HepG2 (cell line): ENCODE measurements around the gene CRIP1. TPM values are rescaled to one million over a fixed set of nuclear protein-coding genes. Genes with fewer than 3 reads are reported as not detected.

ENCODE experiments used
- ATAC-seq: fragments of 200-7000 bp; cut with Tn5 transposase; 3 replicates; pipeline ENCODE4 v1.9.1; 2020; ENCODE audit warnings: mild to moderate bottlenecking, moderate library complexity
- BruUV-seq: library from RNA; stranded (reverse); fragments of 400-500 nt; replicated peaks from 2 replicates; lab custom pipeline; 2021; lab: Mats Ljungman, UMichigan
- CTCF ChIA-PET: fragments of 300-600 bp; formaldehyde crosslinking; extraction: SDS; loops from one replicate; lab custom pipeline; 2021; ENCODE audit warnings: low total read pairs, inconsistent platforms, low intra/inter-chr PET ratio; lab: Yijun Ruan, JAX
- POLR2A ChIA-PET: fragments of 350-600 bp; sonication (Branson Sonifier 250); formaldehyde crosslinking; loops from one replicate; lab custom pipeline; 2020; ENCODE audit warnings: antibody characterized with exemption, inconsistent platforms; lab: Yijun Ruan, JAX
- DNase-seq: peaks from one replicate; pipeline ENCODE4 v3.0.0-alpha.2; 2015; ENCODE audit warnings: low spot score
- FAIRE-seq: peaks from 3 replicates; lab custom pipeline; 2011; peaks lifted over from hg19 to GRCh38; lab: Jason Lieb, UNC
- H2AFZ ChIP-seq: one replicate; pipeline ENCODE4 v1.6.1; 2011; ENCODE audit warnings: low read length, inconsistent platforms
- H3K27ac ChIP-seq: fragments of 300-600 bp; 3 replicates; pipeline ENCODE4 v1.8.0; 2011; ENCODE audit warnings: mixed run types, mild to moderate bottlenecking, mixed read lengths, low read length, inconsistent platforms; ENCODE audit not compliant: insufficient read depth; ENCODE audit errors: extremely low read length
- H3K27me3 ChIP-seq, 2 experiments: fragments of 200-600 bp in 1 of 2; 2 replicates in 1 of 2; 3 replicates in 1 of 2; pipeline versions ENCODE4 v1.6.0 to v1.8.0; 2011; ENCODE audit warnings: low read length in 2 of 2, mild to moderate bottlenecking in 2 of 2, moderate library complexity in 2 of 2, inconsistent platforms in 1 of 2; ENCODE audit not compliant: insufficient read depth in 2 of 2, control insufficient read depth in 1 of 2
- H3K36me3 ChIP-seq, 2 experiments: fragments of 200-600 bp in 1 of 2; replicated peaks in 1 of 2; 2 replicates in 1 of 2; 3 replicates in 1 of 2; pipeline versions ENCODE4 v1.5.1 to v1.8.0; 2011; ENCODE audit warnings: low read length in 2 of 2, inconsistent platforms in 1 of 2; ENCODE audit not compliant: insufficient read depth in 2 of 2, control insufficient read depth in 1 of 2
- H3K4me1 ChIP-seq: 2 replicates; pipeline ENCODE4 v1.5.1; 2012; ENCODE audit warnings: low read length, inconsistent platforms; ENCODE audit not compliant: insufficient read depth
- H3K4me2 ChIP-seq: 2 replicates; pipeline ENCODE4 v1.6.0; 2011; ENCODE audit warnings: low read depth, low read length, inconsistent platforms
- H3K4me3 ChIP-seq, 3 experiments: fragments of 200-600 bp in 1 of 3; sonication (generic), shearing (Covaris generic) in 1 of 3; replicated peaks in 1 of 3; 2 replicates each; pipeline ENCODE4 v1.5.1; 2011 to 2016; ENCODE audit warnings: low read length in 3 of 3, inconsistent platforms in 2 of 3, low read depth in 2 of 3, mild to moderate bottlenecking in 2 of 3, control low read depth in 1 of 3, mixed read lengths in 1 of 3; ENCODE audit not compliant: insufficient read depth in 1 of 3
- H3K79me2 ChIP-seq: one replicate; pipeline ENCODE4 v1.6.1; 2011; ENCODE audit warnings: low read length, inconsistent platforms; ENCODE audit not compliant: insufficient read depth
- H3K9ac ChIP-seq: 2 replicates; pipeline ENCODE4 v1.6.0; 2011; ENCODE audit warnings: mild to moderate bottlenecking, low read depth, low read length, inconsistent platforms; ENCODE audit not compliant: insufficient read depth
- H3K9me3 ChIP-seq: 2 replicates; pipeline ENCODE4 v1.5.1; 2012; ENCODE audit warnings: mild to moderate bottlenecking, low read length
- H4K20me1 ChIP-seq: 2 replicates; pipeline ENCODE4 v1.6.0; 2011; ENCODE audit warnings: inconsistent platforms, mild to moderate bottlenecking, low read length, moderate library complexity; ENCODE audit not compliant: insufficient read depth
- CTCF ChIP-seq: sonication (generic); formaldehyde crosslinking; IDR thresholded peaks from 2 replicates; pipeline ENCODE4 v1.5.0; 2020; ENCODE audit warnings: mild to moderate bottlenecking, missing genetic modification reagents, moderate library complexity
- ISX ChIP-seq: sonication (generic); formaldehyde crosslinking; conservative IDR thresholded peaks from 2 replicates; pipeline ENCODE4 v1.5.0; 2020; ENCODE audit warnings: missing genetic modification reagents
- MAFG ChIP-seq: sonication (generic); formaldehyde crosslinking; IDR thresholded peaks from 2 replicates; pipeline ENCODE4 v1.5.1; 2020; ENCODE audit warnings: mild to moderate bottlenecking, missing genetic modification reagents
- MED13 ChIP-seq: sonication (generic); formaldehyde crosslinking; IDR thresholded peaks from 2 replicates; pipeline ENCODE4 v1.5.0; 2020; ENCODE audit warnings: missing genetic modification reagents
- MTA3 ChIP-seq: sonication (generic); formaldehyde crosslinking; IDR thresholded peaks from 2 replicates; pipeline ENCODE4 v1.4.0; 2020; ENCODE audit warnings: missing genetic modification reagents
- SOX13 ChIP-seq, 3 experiments: fragments of 450-650 bp in 1 of 3; sonication (generic) in 1 of 3; formaldehyde crosslinking in 1 of 3; IDR thresholded peaks in 2 of 3; conservative IDR thresholded peaks in 1 of 3; 2 replicates each; pipeline versions ENCODE4 v1.5.0 to v1.6.1; 2016 to 2020; ENCODE audit warnings: antibody characterized with exemption in 1 of 3, mild to moderate bottlenecking in 1 of 3, missing compliant biosample characterization in 1 of 3, missing genetic modification reagents in 1 of 3, moderate library complexity in 1 of 3
- ZNF556 ChIP-seq: sonication (generic); formaldehyde crosslinking; IDR thresholded peaks from 2 replicates; pipeline ENCODE4 v1.4.0; 2020; ENCODE audit warnings: mild to moderate bottlenecking, missing genetic modification reagents, borderline replicate concordance
- ZNF567 ChIP-seq: sonication (generic); formaldehyde crosslinking; IDR thresholded peaks from 2 replicates; pipeline ENCODE4 v1.8.1; 2023; ENCODE audit warnings: mild to moderate bottlenecking, missing genetic modification reagents, borderline replicate concordance
- ZNF614 ChIP-seq: IDR thresholded peaks from 2 replicates; pipeline ENCODE4 v1.6.1; 2018; ENCODE audit warnings: missing biosample characterization, missing genetic modification reagents, inconsistent platforms, borderline replicate concordance
- ZNF775 ChIP-seq: sonication (generic); formaldehyde crosslinking; IDR thresholded peaks from 2 replicates; pipeline ENCODE4 v1.4.0; 2020; ENCODE audit warnings: missing genetic modification reagents, mild to moderate bottlenecking, moderate library complexity, borderline replicate concordance
- WGBS: methylation state at CpG from one replicate; pipeline ENCODE4 v1.1.6; 2017; ENCODE audit warnings: low lambda C conversion rate; 5-methylcytosine and 5-hydroxymethylcytosine counted together
- in situ Hi-C: cut with HindIII; loops from 2 replicates; pipeline ENCODE4 v1.10.0; 2017; ENCODE audit warnings: low pct_unique_long_range_greater_than_20kb; ENCODE audit not compliant: extremely low pct_ligation_motif_present
- intact Hi-C: fragments of 100-400 bp; cut with micrococcal nuclease; formaldehyde crosslinking; loops from one replicate; pipeline ENCODE4 v1.10.0; 2022; ENCODE audit not compliant: unreplicated experiment
- polyA plus RNA-seq, 8 experiments: library from polyadenylated mRNA; depleted of rRNA in 3 of 8; stranded (reverse) in 7 of 8; unstranded in 1 of 8; fragments of >200 nt; fragmentation: Illumina TruSeq in 4 of 8; extraction: Trizol in 4 of 8; gene quantifications; 2 replicates each; pipeline versions ENCODE4 v1.2.1 to v1.2.3, GENCODE V29; 2011 to 2016; ENCODE audit warnings: low read depth in 4 of 8, missing spikeins in 1 of 8, mixed read lengths in 1 of 8; ENCODE audit not compliant: insufficient read depth in 1 of 8
- total RNA-seq, 5 experiments: library from RNA; depleted of rRNA; stranded (reverse); fragments of >200 nt; fragmentation: Illumina TruSeq; extraction: Trizol; gene quantifications; 2 replicates each; pipeline ENCODE4 v1.2.3, GENCODE V29; 2016; ENCODE audit warnings: low read depth in 1 of 5
- TF ChIP-seq, protein P1 (sequence below): sonication (generic); formaldehyde crosslinking; IDR thresholded peaks from 2 replicates; pipeline ENCODE4 v1.8.0; 2022; ENCODE audit warnings: mild to moderate bottlenecking, missing genetic modification reagents; ENCODE audit not compliant: insufficient replicate concordance
- TF ChIP-seq, protein P2 (sequence below): sonication (generic); formaldehyde crosslinking; IDR thresholded peaks from 2 replicates; pipeline ENCODE4 v1.4.0; 2020; ENCODE audit warnings: missing genetic modification reagents

Gene CRIP1
- total and polyA plus RNA-seq, 2 of the 13 experiments (the other 11 are each of a cell fraction or from before 2014, with no cell fraction given) = 53.9 to 59.5 TPM

DNA sequence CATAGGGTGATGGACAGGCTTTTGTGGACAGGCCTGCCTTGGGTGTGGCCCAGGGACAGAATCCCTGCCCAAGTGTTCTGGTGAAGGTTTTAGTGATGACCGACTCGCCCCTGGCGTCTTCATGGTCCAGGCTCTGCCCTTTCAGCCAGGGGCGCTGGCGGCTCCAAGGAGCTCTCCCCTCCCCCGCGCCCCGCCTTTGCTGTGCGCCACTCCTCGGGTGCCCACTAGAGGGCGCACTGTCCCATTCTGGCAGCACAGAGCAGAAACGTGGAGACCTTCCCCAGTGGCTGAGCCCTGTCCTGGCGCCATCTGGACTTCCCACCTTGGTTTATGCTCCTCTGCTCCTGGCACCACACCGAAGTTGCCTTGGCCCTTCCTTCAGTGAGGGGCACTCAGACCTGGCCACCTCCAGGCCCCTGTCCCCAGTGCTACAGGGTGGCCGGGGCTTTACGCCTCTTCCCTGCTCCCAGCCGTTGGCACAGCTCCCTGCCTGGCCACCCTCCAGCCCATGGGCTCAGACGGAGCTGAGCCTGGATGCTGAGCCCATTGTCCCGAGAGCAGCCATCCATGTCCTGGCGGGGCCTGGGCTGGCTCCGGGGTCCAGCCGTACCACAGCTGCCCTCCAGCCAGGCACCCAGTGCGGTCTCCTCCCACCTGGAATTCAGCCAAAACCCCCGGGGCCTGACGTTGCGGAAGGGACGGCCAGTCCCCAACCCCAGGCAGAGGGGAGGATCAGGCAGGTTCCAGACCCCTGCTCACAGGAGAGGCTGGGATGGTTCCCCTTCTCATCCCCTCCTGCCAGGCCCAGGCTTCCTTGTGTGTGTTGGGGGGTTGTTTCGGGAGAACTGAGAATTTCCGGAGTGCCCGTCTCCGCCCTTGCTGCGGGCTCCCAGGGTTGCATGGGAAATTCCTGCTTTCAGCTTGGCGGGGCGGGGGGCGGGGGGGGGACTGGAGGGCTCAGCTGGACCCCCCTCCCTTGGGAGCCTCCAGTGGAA is 5.6 kb upstream of the CRIP1 start:
- peak; percentile 72 for FAIRE-seq
- TF ChIP-seq ZNF567 (CRISPR knock-in tag) = 0 out of 2 replicates have a peak, but pooled peaks have one; percentile 48
- TF ChIP-seq CTCF (CRISPR knock-in tag) = peak; percentile 99
- no peak for TF ChIP-seq ZNF775 (CRISPR knock-in tag)
- no peak for TF ChIP-seq MTA3 (CRISPR knock-in tag)
- no peak for TF ChIP-seq MED13 (CRISPR knock-in tag)
- TF ChIP-seq ZNF614 = no peak; the same call in 1 of the 2 replicates
- no peak for TF ChIP-seq ZNF556
- TF ChIP-seq MAFG (CRISPR knock-in tag) = no peak
- TF ChIP-seq, protein P1, sequence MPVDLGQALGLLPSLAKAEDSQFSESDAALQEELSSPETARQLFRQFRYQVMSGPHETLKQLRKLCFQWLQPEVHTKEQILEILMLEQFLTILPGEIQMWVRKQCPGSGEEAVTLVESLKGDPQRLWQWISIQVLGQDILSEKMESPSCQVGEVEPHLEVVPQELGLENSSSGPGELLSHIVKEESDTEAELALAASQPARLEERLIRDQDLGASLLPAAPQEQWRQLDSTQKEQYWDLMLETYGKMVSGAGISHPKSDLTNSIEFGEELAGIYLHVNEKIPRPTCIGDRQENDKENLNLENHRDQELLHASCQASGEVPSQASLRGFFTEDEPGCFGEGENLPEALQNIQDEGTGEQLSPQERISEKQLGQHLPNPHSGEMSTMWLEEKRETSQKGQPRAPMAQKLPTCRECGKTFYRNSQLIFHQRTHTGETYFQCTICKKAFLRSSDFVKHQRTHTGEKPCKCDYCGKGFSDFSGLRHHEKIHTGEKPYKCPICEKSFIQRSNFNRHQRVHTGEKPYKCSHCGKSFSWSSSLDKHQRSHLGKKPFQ (CRISPR knock-in tag) = no peak
- no peak for TF ChIP-seq ISX (CRISPR knock-in tag)
- TF ChIP-seq, protein P2, sequence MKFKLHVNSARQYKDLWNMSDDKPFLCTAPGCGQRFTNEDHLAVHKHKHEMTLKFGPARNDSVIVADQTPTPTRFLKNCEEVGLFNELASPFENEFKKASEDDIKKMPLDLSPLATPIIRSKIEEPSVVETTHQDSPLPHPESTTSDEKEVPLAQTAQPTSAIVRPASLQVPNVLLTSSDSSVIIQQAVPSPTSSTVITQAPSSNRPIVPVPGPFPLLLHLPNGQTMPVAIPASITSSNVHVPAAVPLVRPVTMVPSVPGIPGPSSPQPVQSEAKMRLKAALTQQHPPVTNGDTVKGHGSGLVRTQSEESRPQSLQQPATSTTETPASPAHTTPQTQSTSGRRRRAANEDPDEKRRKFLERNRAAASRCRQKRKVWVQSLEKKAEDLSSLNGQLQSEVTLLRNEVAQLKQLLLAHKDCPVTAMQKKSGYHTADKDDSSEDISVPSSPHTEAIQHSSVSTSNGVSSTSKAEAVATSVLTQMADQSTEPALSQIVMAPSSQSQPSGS (CRISPR knock-in tag) = no peak
- no peak for TF ChIP-seq SOX13 (IDR thresholded peaks at IDR 0.05)
- no peak for TF ChIP-seq SOX13 (CRISPR knock-in tag; conservative IDR thresholded peaks at IDR 0.05 in 1 of 2, IDR thresholded peaks at IDR 0.05 in 1 of 2)

More for the DNA sequence above, 5.6 kb upstream of the CRIP1 start:
- POLR2A ChIA-PET = interaction anchor here (1.0 to 2.4 kb wide), 5 partner anchors 9 to 180 kb away, joined by 3 to 10 read pairs (median 7); partner anchors contain the start of genes BRF1 and TEX22
- Histone ChIP-seq H3K36me3 (no peaks in the 10 kb centered on the region), H3K4me2 (peak overlapping the region; percentile 100), H4K20me1 (no peaks in the 10 kb centered on the region), H3K27me3 (peaks cover 2 to 32% of the 10 kb centered on the region in 2 experiments; a peak in 4 of 5 replicates), H3K4me1 (peaks cover 67% of the 10 kb centered on the region), H2AFZ (no peak overlapping the region), H3K9ac (peak overlapping the region; percentile 99), H3K4me3 (peak overlapping the region; percentile 53 to 82 (median 61)), H3K79me2 (no peaks in the 10 kb centered on the region), H3K9me3 (no peaks in the 10 kb centered on the region), H3K27ac (peak overlapping the region; percentile 83)
- BruUV-seq = no TSS peak
- WGBS = 7% methylated on average over 12 of the region's 35 CpGs
- peak; percentile 67 for DNase-seq
- intact Hi-C loops = loop anchor here (2.0 kb wide), 1 partner anchor 48 kb away; no protein-coding TSS in a partner anchor
- CTCF ChIA-PET = interaction anchor here (1.3 to 2.5 kb wide), 4 partner anchors 9 to 52 kb away, joined by 4 to 15 read pairs (median 6); partner anchors contain the start of genes TEDC1 and TMEM121
- ATAC-seq = peak; percentile 38
- in situ Hi-C loops = no loop called here
